Cerebellar cortex (tissue), 1 donor: ENCODE data around the gene PSMD11.
"Not testable (repeated sequence)": the region's sequence is repeated elsewhere in the genome, so short reads cannot be mapped to it uniquely, and the experiment has no call there.

Experiments used
- DNase-seq: peaks from one replicate; pipeline ENCODE4 v3.0.0-alpha.2; 2015; ENCODE audit warnings: low spot score

Gene PSMD11

GRCh38 chr17:32444301-32445073 lies at the start of gene PSMD11:
Gene PSMD11 (plus strand): TSS chr17:32444510. CDS start chr17:32444524, 14 bp downstream.
- peak; percentile 97 for DNase-seq

- no peak for DNase-seq
These were observed 48.0 kb upstream of the PSMD11 start for GRCh38 chr17:32396343-32396742.

GRCh38 chr17:32398946-32399345 lies 45.4 kb upstream of the PSMD11 start:
- no peak for DNase-seq

- DNase-seq: not testable (repeated sequence)
These were observed 34.2 kb upstream of the PSMD11 start for GRCh38 chr17:32410085-32410484.

GRCh38 chr17:32426894-32427293 lies 17.4 kb upstream of the PSMD11 start:
- DNase-seq: no peak

GRCh38 chr17:32429598-32429997 lies 14.7 kb upstream of the PSMD11 start:
- no peak for DNase-seq

GRCh38 chr17:32440722-32441121 lies 3.6 kb upstream of the PSMD11 start:
- no peak for DNase-seq

- no peak for DNase-seq
These were observed 2.4 kb upstream of the PSMD11 start for GRCh38 chr17:32441886-32442285.

GRCh38 chr17:32443827-32444300 lies 446 bp upstream of the PSMD11 start:
- no peak for DNase-seq

- no peak for DNase-seq
These were observed 735 bp downstream of the PSMD11 start for GRCh38 chr17:32445074-32445415.

GRCh38 chr17:32445497-32445896 lies 1.2 kb downstream of the PSMD11 start:
- no peak for DNase-seq

GRCh38 chr17:32445971-32446370 lies 1.7 kb downstream of the PSMD11 start:
- DNase-seq: no peak

- no peak for DNase-seq
These were observed 2.6 kb downstream of the PSMD11 start for GRCh38 chr17:32446949-32447348.

- DNase-seq: no peak
These were observed 5.7 kb downstream of the PSMD11 start for GRCh38 chr17:32449963-32450362.

- DNase-seq: not testable (repeated sequence)
These were observed 6.1 kb downstream of the PSMD11 start for GRCh38 chr17:32450379-32450778.

- no peak for DNase-seq
These were observed 7.6 kb downstream of the PSMD11 start for GRCh38 chr17:32451879-32452278.

GRCh38 chr17:32452281-32452680 lies 8.0 kb downstream of the PSMD11 start:
- DNase-seq: no peak

- no peak for DNase-seq
These were observed 9.1 kb downstream of the PSMD11 start for GRCh38 chr17:32453370-32453769.

GRCh38 chr17:32458371-32458770 lies 14.1 kb downstream of the PSMD11 start:
- no peak for DNase-seq

GRCh38 chr17:32460054-32460453 lies 15.7 kb downstream of the PSMD11 start:
- no peak for DNase-seq

- no peak for DNase-seq
These were observed 17.2 kb downstream of the PSMD11 start for GRCh38 chr17:32461498-32461852.

- peak; percentile 67 for DNase-seq
These were observed 17.7 kb downstream of the PSMD11 start for GRCh38 chr17:32461853-32462617.

- DNase-seq: no peak
These were observed 19.0 kb downstream of the PSMD11 start for GRCh38 chr17:32463304-32463703.
